Fibroblast of villous mesenchyme (primary cell): ENCODE measurements around the gene TSKS. TPM values are rescaled to one million over a fixed set of nuclear protein-coding genes. Genes with fewer than 3 reads are reported as not detected.

ENCODE experiments used
- DNase-seq: peaks from one replicate; pipeline ENCODE4 v3.0.0-alpha.2; 2010; ENCODE audit warnings: low read depth
- H3K4me3 ChIP-seq: 2 replicates; pipeline ENCODE4 v1.5.1; 2011; ENCODE audit warnings: low read depth, mild to moderate bottlenecking, low read length
- total RNA-seq: library from RNA; depleted of rRNA; stranded (reverse); fragments of >200 nt; gene quantifications from 2 replicates; pipeline ENCODE4 v1.2.3, GENCODE V29; 2012
- TF ChIP-seq, protein P1 (sequence below): IDR thresholded peaks from 2 replicates; pipeline ENCODE4 v1.5.1; 2012; ENCODE audit warnings: low read depth, mild to moderate bottlenecking, low read length; ENCODE audit not compliant: insufficient read depth

Gene TSKS
- total RNA-seq, 1 donor: 0.43 TPM

DNA sequence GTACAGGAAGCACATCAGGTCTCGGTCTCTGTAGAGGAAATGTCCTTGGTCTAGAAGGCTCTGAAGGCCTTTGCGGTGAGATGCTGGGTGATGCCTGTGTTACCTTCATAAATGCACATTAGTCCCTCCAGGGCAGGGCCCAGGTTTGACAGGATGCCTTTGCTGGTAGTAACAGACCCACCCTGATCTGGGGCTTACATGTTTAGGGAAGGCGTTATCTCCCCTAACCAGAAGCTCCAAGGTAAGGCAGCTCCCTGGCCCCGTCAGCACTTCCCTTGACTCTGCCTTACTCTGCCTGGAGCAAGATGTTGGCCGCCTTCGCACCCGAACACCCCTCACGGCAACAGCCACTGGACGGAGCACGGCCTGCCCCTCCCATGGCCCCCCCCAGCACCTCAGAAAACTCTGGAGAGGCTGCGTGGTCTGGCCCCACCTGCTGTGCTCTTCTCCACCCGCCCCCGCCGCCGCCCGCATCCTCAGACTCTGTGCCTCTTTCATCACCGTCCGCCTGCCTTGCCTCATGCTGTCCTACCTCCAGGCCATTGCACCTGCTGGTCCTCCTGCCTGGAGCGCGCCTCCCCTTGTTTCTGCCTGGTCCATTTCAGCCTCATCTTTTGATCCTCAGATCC is 12.8 kb upstream of the TSKS start:
- H3K4me3 ChIP-seq: no peak overlapping the region
- TF ChIP-seq, protein P1, sequence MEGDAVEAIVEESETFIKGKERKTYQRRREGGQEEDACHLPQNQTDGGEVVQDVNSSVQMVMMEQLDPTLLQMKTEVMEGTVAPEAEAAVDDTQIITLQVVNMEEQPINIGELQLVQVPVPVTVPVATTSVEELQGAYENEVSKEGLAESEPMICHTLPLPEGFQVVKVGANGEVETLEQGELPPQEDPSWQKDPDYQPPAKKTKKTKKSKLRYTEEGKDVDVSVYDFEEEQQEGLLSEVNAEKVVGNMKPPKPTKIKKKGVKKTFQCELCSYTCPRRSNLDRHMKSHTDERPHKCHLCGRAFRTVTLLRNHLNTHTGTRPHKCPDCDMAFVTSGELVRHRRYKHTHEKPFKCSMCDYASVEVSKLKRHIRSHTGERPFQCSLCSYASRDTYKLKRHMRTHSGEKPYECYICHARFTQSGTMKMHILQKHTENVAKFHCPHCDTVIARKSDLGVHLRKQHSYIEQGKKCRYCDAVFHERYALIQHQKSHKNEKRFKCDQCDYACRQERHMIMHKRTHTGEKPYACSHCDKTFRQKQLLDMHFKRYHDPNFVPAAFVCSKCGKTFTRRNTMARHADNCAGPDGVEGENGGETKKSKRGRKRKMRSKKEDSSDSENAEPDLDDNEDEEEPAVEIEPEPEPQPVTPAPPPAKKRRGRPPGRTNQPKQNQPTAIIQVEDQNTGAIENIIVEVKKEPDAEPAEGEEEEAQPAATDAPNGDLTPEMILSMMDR: no peak

DNA sequence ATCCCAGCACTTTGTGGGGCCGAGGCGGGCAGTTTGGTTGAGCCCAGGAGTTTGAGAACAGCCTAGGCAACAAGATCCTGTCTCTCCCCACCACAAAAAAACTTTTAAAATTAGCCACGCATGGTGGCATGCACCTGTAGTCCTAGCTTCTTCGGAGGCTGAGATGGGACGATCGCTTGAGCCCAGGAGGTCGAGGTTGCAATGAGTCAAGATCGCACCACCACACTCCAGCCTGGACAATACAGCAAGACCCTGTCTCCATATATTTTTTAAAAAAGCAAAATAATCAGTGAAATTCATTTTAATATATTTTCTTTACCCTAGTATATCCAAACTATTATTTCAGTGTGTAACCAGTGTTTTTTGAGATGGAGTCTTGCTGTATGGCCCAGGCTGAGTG is 11.9 kb upstream of the TSKS start:
- DNase-seq: no peak
- TF ChIP-seq, protein P1: no peak
- H3K4me3 ChIP-seq: no peak overlapping the region

More for the DNA sequence above, 12.8 kb upstream of the TSKS start:
- no peak for DNase-seq

GRCh38 chr19:49773663-49774350 is 10.7 kb upstream of the TSKS start:
- TF ChIP-seq, protein P1: no peak
- DNase-seq: no peak
- H3K4me3 ChIP-seq: no peak overlapping the region

- H3K4me3 ChIP-seq: no peak overlapping the region
- DNase-seq: no peak
- TF ChIP-seq, protein P1: no peak
These were observed 9.8 kb upstream of the TSKS start for GRCh38 chr19:49772850-49773432.

- no peak overlapping the region for H3K4me3 ChIP-seq
- TF ChIP-seq, protein P1: no peak
These were observed 8.6 kb upstream of the TSKS start for GRCh38 chr19:49771674-49772139.

GRCh38 chr19:49770529-49770928 is 7.4 kb upstream of the TSKS start:
- TF ChIP-seq, protein P1: no peak
- H3K4me3 ChIP-seq: no peak overlapping the region
- no peak for DNase-seq

More at GRCh38 chr19:49771674-49772139, 8.6 kb upstream of the TSKS start:
- DNase-seq: no peak
